GM19035 (cell line): ENCODE results near the gene SIRT5.

Experiments used
- ATAC-seq: cut with Tn5 transposase; IDR thresholded peaks from one replicate; pipeline ENCODE4 v1.9.1; 2021; ENCODE audit not compliant: unreplicated experiment

Gene SIRT5

DNA sequence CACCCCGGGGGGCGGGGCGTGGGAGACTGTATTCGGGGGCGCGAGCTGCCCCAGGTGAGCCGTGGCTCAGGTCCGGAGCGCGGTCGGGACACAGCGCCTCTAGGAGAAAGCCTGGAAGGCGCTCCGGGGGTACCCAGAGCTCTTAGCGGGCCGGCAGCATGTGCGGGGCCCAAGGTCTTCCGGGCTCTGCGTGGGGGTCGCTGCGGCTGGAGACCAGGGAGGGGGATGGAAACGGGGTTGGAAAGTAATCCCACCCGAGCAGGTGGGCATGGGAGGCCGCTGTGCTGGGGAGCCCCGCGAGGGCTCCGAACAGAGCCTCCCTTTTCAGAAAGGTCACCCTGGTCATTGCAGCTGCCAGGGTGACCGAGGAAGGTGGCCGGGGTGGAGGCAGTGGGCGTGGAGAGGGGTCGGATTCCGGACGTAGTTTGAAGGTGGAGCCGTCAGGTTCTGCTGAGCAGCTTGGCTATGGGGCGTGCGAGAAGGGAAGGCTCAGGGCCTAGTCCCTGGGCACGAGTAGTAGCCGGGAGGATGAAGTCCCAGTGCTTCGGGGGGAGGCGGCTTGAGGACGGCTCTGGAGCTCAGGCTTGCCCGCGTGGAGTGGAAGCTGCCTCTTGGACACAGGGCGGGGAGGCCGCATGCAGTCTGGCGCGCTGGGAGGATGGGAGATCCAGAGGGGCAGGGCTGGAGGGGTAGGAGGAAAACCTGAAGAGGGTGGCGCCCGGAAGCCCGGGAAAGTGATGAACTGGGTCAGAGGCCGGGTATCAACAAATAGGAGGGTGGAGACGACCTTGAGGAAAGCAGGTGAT lies at the start of gene SIRT5:
SIRT5 (plus strand) TSS at position 31 of the 806 bp plus-strand sequence. CDS start 9,510 bp downstream, outside the sequence.
- ATAC-seq = peak; percentile 67

DNA sequence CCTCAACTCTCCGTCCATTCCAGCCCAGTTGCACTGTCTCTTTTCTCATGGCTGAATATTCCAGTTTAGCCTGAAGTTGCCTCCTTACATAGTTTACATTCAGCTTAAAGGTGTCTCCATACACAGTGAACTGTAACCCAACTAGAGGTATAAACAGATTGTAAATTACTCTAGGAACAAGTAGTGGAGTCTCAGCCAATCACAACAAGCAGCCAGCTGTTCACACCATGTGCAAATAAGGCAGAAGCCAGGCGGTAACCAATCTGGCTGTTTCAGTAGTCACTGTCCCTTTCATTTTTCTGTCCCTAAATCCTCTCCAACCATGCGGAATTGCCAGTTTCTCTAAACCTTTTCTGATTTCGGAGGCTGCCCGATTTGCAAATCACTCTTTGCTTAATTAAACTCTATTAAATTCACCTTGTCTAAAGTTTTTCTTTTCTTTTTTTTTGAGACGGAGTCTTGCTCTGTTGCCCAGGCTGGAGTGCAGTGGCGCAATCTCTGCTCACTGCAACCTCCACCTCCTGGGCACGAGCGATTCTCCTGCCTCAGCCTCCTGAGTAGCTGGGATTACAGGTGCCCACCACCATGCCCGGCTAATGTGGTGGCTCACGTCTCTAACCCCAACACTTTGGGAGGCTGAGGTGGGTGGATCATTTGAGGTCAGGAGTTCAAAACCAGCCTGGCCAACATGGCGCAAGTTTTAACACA lies 49.4 kb upstream of the SIRT5 start:
- no peak for ATAC-seq

DNA sequence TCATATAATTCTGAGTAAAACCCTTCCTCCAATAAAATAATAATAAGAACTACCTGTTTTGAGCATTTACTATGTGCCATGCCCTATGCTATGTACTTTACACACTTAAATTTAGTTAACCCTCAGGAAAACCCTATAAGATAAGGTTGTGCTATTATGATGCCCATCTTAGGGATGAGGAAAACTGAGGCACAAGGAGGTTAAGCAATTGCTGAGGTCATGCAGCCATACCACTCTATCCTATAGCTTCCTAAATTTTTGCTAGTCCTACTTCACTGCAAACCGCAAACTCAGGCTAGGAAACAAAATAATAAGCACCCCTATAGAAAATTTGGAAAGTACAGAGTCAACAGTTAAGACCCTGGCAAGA lies 48.1 kb upstream of the SIRT5 start:
- ATAC-seq = no peak

DNA sequence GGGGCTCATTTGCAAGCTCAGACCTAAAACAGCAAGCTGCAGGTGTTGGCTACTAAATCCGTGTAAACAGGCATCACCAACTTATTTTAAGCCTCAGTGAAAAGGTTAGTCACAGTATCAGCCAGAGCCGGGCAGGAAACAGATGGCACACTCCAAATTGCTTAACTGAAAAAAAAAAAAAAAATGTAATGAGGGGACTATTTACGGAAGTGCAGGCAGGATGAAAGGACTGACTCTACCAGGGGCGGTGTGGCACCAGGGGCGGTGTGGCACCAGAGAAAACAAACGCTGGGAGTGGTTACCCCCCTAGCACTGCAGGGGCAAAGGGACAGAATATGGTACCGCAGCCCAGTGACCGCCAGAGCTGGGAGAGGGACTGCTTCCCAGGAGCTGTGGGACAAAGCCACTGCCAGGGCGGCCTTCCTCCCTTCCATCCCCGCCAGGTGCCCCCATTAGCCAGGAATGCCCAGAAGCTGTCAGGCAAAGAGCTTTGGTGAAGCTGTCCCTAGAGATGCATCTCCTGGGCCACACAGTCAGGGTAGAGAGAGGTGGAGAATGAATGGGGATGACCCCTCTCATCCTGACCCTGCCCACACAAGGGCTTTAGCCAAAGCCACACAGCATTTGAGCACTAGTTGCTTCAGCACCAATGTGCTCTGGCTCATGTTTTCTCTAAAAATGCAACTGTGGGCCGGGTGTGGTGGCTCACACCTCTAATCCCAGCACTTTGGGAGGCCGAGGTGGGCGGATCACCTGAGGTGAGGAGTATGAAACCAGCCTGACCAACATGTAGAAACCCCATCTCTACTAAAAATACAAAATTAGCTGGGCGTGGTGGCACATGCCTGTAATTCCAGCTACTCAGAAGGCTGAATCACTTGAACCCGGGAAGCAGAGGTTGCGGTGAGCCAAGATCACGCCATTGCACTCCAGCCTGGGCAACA lies 47.4 kb upstream of the SIRT5 start:
- ATAC-seq = peak; percentile 82

DNA sequence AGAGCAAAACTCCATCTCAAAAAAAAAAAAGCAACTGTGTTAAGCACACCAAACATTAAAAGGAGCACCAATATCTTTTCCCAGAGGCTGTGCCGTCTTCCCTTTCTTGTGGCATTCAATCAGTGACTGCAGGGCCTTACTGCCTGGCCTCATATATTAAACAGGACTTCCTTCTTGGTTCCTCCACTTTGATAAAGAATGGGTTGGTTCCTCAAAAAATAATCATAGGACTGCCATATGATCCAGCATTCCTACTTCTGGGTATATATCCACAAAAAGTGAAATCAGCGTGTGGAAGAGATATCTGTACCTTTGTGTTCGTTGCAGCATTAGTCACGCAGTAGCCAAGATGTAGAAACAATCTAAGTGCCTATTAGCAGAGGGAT lies 46.7 kb upstream of the SIRT5 start:
- ATAC-seq = no peak

DNA sequence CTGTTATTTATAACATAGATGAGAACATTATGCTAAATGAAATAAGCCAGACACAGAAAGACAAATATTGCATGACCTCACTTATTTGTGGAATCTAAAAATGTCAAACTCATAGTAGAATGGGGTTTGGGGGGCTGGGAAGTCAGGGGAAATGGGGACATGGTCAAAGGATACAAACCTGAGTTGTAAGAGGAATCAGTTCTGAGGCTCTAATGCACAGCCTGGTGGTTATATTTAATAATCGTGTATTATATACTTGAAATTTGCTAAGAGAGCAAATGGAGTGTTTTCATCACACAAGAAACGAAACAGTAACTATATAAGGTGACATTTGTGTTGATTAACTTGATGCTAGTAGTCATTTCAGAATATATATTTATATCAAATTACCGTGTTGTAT lies 46.2 kb upstream of the SIRT5 start:
- ATAC-seq = no peak

DNA sequence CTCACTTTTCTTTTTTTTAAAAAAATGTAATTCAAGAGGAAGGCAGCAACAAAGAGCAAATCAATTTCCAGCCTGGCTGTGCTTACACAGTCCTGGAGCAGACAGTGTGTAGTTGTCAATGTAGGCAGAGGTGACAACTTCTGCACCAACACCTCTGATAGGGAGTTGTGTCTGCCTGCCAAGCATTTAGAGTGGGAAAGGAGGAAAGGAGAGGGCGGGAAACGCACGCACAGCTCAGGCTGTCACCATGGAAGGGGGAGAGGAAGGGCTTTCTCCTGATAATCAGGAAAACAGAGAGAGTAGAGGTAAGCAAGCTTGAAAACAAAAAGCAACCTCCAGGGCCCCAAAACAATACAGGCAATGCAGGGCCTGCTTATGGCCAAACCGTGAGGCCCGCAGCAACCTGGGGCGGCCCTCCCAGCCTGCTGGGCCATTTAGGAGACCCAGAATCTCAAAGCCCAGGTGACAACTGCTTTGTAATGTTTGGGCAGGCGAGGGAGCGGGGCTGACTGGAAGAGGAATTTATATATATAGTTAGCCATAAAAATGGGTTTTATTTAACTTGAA lies 45.5 kb upstream of the SIRT5 start:
- no peak for ATAC-seq

DNA sequence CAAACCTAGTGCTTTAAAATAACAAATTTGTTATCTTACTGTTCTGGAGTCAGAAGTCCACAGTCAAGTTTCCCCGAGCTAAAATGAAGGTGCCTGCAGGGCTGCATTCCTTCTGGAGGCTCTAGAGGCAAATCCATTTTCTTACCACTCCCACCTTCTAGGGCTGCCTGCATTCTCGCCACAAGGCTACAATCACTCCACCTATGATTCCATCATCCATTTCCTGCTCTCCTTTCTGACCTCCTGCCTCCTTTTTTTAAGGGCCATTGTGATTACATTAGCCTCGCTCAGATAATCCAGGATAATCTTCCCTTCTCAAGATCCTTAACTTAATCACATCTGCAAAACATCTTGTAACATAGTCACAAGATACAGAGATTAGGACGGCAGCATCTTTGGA lies 42.4 kb upstream of the SIRT5 start:
- ATAC-seq = no peak

DNA sequence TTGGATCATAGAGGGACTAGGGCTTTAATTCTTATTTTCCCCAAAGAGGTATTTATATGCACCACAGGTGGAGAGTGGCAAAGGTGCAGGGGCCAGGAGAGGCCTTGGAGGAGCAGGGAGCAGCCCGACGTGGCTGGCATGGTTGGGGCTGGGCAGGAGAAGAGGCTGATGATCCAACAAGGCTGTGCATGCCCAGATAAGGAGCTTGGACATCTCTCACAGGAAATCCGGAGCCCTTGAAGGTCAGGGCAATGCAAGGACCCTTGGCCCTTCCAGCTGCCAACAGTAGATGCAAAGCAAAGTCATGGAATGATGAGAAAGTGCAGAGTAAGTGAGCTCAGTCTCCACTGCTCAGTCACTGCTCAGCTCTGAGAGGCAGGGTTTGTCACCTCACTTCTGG lies 39.9 kb upstream of the SIRT5 start:
- no peak for ATAC-seq

DNA sequence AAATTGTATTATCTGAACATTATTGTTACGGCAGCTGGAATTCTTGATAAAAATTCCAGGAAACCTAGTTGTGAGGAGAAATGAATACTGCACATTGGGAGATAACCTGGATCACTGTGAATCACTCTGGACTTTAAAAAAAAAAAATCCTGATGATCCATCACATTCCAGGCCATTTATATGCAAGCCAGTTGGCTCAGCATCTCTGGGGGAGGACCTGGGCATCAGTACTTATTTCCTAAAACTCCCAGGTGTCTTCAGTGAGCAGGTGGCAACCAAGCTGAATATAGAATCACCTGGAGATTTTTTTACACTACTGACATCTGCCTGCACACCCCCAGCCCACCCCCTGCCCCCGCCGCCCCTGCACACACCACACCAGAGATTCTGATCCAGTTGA lies 39.1 kb upstream of the SIRT5 start:
- no peak for ATAC-seq

DNA sequence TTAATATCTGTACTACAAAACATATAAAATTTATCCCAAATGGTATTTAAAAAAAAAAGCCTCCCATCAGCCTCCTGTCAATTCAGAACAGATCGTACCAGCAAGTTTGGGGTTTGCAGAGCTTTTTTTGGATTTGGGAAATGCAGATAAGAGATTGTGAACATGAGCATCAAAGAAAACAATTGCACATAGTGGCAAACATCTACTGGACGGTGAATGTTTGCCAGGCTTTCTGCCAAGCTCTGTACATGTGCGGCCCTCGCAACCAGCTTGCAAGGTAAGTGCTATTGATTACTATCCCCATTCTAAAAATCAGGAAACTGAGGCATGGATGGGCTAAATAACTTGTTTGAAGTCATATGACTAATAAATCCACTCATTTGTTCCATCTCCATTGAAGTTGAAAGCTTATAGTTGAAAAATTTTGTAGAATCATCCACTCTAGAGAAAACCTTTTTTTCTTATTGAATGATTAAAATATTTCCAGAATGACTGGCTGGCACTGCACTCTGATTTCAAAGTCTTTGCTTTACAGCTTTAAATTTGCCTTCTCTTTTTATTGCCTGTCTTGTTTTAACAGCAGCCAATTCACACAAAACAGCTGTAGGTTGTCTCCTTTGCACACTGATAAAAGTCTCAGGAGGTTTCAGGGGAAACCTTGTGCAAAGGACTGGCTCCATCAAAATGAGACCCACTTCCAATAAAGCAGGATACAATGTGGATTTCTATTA lies 37.4 kb upstream of the SIRT5 start:
- no peak for ATAC-seq

DNA sequence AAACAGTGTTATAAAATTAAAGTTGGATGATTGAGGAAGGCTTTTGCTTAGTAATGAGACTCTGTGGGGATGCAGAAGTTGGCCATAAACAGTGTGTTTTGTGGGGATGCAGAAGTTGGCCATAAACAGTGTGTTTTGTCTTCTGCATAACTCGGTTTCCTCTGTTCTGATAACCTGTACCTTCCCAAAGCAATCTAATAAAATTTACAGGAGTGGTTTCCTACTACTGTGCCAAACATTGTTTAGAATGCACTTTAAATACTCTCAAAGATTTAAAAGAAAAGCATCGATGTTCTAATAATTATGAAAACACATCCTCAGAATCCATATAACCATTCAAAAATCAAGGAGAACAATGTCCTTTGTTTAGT lies 36.9 kb upstream of the SIRT5 start:
- ATAC-seq = no peak

DNA sequence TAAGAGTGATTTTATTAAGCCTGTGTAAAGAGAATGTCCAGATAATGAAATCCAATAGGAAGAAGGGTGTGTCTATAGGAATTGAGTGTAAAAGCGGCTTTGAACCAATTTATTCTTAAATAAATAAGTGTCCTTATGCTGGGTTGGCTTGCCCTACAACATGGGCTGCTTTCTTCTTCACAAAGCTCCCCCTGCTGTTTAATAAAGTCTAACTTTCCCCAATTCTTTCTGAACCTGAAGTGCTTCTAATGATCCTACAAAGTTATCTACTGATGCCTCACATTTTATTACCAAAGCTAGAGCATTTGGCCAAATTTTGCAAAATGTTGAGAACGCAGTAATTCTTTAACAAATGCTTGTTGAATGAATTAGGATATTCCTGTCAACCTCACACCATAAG lies 36.3 kb upstream of the SIRT5 start:
- ATAC-seq = no peak

DNA sequence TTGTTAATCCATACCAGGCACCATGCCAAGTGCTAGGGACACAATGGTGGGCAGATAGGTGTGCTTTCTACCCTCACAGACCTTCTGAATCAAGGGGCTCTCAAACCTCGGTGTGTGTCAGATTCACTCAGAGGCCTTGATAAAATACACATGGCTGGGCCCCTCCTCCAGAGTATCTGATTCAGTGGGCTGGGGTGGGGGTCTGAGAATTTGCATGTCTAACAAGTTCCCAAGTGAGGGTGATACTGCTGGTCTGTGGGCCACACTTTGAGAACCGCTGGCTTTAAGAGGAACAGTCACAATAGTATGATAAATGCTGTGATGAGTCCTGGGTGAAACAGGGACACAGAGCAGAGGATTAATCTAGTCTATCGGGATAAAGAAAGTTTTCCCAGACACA lies 35.8 kb upstream of the SIRT5 start:
- no peak for ATAC-seq

DNA sequence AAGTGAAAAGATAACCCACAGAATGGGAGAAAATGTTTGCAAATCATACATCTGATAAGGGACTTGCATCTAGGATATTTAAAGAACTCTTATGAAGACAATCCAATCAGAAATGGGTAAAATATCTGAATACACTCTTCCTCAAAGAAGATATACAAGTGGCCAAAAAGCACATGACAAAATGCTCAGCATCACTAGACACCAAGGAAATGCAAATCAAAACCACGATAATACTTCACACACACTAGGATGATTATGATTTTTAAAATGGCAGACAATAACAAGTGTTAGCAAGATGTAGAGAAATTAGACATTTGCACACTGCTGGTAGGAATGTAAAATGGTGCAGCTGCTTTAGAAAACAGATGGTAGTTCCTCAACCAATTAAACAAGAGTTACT lies 34.8 kb upstream of the SIRT5 start:
- ATAC-seq = no peak

DNA sequence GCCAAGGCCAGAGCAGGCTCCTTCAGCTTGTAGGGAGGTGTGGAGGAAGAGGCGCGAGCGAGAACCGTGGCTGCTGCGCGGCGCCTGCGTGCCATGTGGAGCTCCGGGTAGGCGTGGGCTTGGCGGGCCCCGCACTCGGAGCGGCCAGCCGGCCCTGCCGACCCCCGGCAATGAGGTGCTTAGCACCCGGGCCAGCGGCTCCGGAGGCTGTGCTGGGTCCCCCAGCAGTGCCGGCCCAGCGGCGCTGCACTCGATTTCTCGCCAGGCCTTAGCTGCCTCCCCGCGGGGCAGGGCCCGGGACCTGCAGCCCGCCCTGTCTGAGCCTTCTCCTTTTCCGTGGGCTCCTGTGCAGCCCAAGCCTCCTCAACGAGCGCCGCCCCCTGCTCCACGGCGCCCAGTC lies 32.9 kb upstream of the SIRT5 start:
- ATAC-seq = no peak

DNA sequence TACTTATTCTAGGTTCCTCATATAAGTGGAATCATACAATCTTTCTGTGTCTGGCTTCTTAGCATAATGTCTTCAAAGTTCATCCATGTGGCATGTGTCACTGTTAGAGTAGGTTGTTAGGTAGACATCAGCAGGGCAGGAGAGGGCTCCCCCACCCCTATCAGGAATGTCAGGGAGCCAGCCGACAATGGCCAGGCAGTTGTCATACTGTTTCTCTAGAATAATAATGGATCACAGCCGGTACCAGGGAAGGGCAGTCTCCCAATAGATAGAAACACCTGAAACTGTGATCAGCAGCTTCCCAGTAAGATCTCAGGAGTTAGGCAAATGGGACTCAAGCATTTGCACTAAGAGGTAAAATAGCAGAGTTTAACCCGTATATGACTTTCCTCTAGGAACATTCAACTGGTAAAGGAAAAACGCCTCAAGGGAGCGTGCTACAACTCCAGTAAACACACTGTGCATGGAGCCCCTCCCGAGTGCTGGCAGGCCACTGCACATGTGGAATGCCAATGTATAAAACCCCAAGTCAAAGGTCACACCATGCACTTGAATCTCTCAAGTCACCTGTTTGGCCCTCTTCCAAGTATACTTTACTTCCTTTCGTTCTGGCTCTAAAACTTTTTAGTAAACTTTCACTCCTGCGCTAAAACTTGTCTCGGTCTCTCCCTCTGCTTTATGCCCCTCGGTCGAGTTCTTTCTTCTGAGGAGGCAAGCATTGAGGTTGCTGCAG lies 29.8 kb upstream of the SIRT5 start:
- ATAC-seq = no peak

DNA sequence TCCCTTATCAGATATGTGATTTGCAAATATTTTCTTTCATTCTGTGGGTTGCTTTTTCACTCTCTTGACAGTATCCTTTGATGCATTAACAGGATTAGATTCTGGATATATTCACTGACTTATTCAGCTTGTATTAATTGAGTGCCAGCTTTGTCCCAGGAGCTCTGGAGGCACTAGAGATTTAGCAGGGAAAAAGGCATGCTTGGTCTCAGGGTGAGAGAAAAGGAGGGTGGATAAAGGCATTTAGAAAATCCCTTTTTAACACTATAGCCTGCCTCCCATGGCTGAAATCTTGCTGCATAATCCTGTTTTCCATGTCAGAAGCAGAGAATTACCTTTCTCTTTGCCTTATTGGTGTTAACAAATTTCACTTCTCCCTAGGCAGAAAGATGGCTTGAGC lies 28.5 kb upstream of the SIRT5 start:
- no peak for ATAC-seq

DNA sequence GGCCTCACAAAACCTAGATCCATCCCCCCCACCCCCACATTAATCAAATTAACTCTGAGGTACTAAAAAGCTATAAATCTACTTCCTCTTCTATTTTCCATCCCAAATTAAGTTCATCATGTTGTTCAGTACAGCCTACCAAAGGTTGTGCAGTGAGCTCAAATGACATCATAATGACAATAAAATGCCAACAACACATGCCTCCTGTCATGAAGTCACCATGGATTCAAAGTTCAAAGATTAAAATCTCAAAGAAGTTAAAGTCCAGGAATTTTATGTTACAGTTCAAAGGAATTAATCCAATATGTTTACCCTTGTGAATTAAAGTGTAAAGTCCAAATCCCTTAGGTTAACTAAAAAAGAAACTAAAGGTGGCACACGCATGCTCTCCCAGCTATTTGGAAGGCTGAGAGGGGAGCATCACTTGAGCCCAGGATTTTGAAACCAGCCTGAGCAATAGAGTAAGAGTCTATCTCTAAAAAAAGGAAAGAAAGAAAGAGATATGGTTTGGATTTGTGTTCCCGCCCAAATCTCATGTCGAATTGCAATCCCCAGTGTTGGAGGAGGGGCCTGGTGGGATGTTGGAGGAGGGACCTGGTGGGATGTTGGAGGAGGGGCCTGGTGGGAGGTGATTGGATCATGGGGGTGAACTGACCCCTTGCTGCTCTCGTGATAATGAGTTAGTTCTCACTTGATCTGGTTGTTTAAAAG lies 25.7 kb upstream of the SIRT5 start:
- ATAC-seq = no peak
